H1 (cell line): ENCODE data around the gene SCAPER. TPM values are rescaled to one million over a fixed set of nuclear protein-coding genes. Genes with fewer than 3 reads are reported as not detected.

ENCODE experiments used
- CTCF ChIA-PET: fragments of 300-600 bp; sonication (Branson Sonifier 250); formaldehyde crosslinking; loops from one replicate; lab custom pipeline; 2021; ENCODE audit not compliant: partially characterized antibody; lab: Charles Lee
- POLR2A ChIA-PET: fragments of 300-600 bp; sonication (Branson Sonifier 250); formaldehyde crosslinking; loops from one replicate; lab custom pipeline; 2021; ENCODE audit warnings: inconsistent platforms; ENCODE audit not compliant: partially characterized antibody; lab: Charles Lee
- DNase-seq, 2 experiments: peaks; one replicate each; pipeline versions ENCODE4 v3.0.0 to v3.0.0-alpha.2; 2010 to 2022; ENCODE audit warnings: low spot score in 2 of 2, low read depth in 1 of 2, mixed read lengths in 1 of 2
- FAIRE-seq: peaks from 2 replicates; lab custom pipeline; 2011; peaks lifted over from hg19 to GRCh38; lab: Jason Lieb, UNC
- H2AFZ ChIP-seq: 2 replicates; pipeline ENCODE4 v1.8.1; 2012; ENCODE audit warnings: low read length, inconsistent platforms
- H2AK5ac ChIP-seq: 2 replicates; pipeline ENCODE4 v1.6.1; 2013; ENCODE audit warnings: low read depth, low read length
- H2BK120ac ChIP-seq: replicated peaks from 2 replicates; pipeline ENCODE3; 2013; ENCODE audit warnings: low read depth, low read length, inconsistent platforms
- H2BK12ac ChIP-seq: 2 replicates; pipeline ENCODE4 v1.6.1; 2013; ENCODE audit warnings: low read depth, low read length
- H2BK15ac ChIP-seq: 2 replicates; pipeline ENCODE4 v1.6.1; 2013; ENCODE audit warnings: low read length
- H2BK20ac ChIP-seq: 2 replicates; pipeline ENCODE4 v1.6.1; 2013; ENCODE audit warnings: low read length
- H2BK5ac ChIP-seq: 2 replicates; pipeline ENCODE4 v1.6.1; 2013; ENCODE audit warnings: low read depth, low read length
- H3K14ac ChIP-seq: 2 replicates; pipeline ENCODE4 v1.6.1; 2013; ENCODE audit warnings: inconsistent platforms; ENCODE audit not compliant: insufficient read length
- H3K18ac ChIP-seq: 2 replicates; pipeline ENCODE4 v1.6.1; 2013; ENCODE audit warnings: low read length; ENCODE audit errors: extremely low read depth
- H3K23ac ChIP-seq: 2 replicates; pipeline ENCODE4 v1.6.1; 2013; ENCODE audit warnings: inconsistent platforms; ENCODE audit not compliant: insufficient read length
- H3K23me2 ChIP-seq: 2 replicates; pipeline ENCODE4 v1.6.1; 2013; ENCODE audit warnings: low read depth, low read length
- H3K27ac ChIP-seq: 2 replicates; pipeline ENCODE4 v1.6.1; 2011; ENCODE audit warnings: low read depth, low read length, inconsistent platforms
- H3K27me3 ChIP-seq, 4 experiments: replicated peaks in 1 of 4; 1 replicate in 1 of 4; 2 replicates in 3 of 4; pipeline versions ENCODE4 v1.6.1 to v1.8.1; 2011 to 2013; ENCODE audit warnings: low read length in 3 of 4, mild to moderate bottlenecking in 3 of 4, inconsistent platforms in 2 of 4, mixed read lengths in 2 of 4, moderate library complexity in 1 of 4; ENCODE audit not compliant: control insufficient read depth in 3 of 4, insufficient read depth in 3 of 4; ENCODE audit errors: extremely low read depth in 1 of 4
- H3K36me3 ChIP-seq, 4 experiments: 2 replicates each; pipeline versions ENCODE4 v1.6.1 to v1.8.1; 2011 to 2013; ENCODE audit warnings: mild to moderate bottlenecking in 4 of 4, low read length in 3 of 4, moderate library complexity in 2 of 4, control low read depth in 1 of 4, inconsistent platforms in 1 of 4; ENCODE audit not compliant: insufficient read depth in 4 of 4, control insufficient read depth in 2 of 4
- H3K4ac ChIP-seq: replicated peaks from 2 replicates; pipeline ENCODE3; 2013; ENCODE audit warnings: low read length, low read depth, mixed read lengths, inconsistent platforms; ENCODE audit not compliant: insufficient read length
- H3K4me1 ChIP-seq, 4 experiments: replicated peaks in 1 of 4; 1 replicate in 1 of 4; 2 replicates in 3 of 4; pipeline versions ENCODE4 v1.6.1 to v1.8.1; 2011 to 2013; ENCODE audit warnings: low read length in 3 of 4, inconsistent platforms in 2 of 4, mixed read lengths in 1 of 4; ENCODE audit not compliant: insufficient read depth in 4 of 4, control insufficient read depth in 3 of 4
- H3K4me2 ChIP-seq, 2 experiments: 2 replicates each; pipeline versions ENCODE4 v1.6.1 to v1.8.1; 2011 to 2013; ENCODE audit warnings: low read depth in 2 of 2, low read length in 2 of 2, control low read depth in 1 of 2, inconsistent platforms in 1 of 2, mild to moderate bottlenecking in 1 of 2; ENCODE audit not compliant: insufficient read depth in 1 of 2
- H3K4me3 ChIP-seq, 4 experiments: fragments of 200-600, 300-600 bp in 1 of 4; sonication (generic), shearing (Covaris generic), sonication (Bioruptor Twin) in 1 of 4; 2 replicates each; pipeline versions ENCODE4 v1.5.1 to v1.8.1; 2011 to 2016; ENCODE audit warnings: low read length in 4 of 4, low read depth in 3 of 4, control low read depth in 2 of 4, inconsistent platforms in 2 of 4, mild to moderate bottlenecking in 2 of 4, mixed read lengths in 1 of 4, moderate library complexity in 1 of 4; ENCODE audit not compliant: insufficient read depth in 2 of 4; ENCODE audit errors: extremely low read depth in 1 of 4
- H3K56ac ChIP-seq: replicated peaks from 2 replicates; pipeline ENCODE3; 2013; ENCODE audit warnings: low read depth, mild to moderate bottlenecking, mixed read lengths, low read length, inconsistent platforms; ENCODE audit not compliant: insufficient read length
- H3K79me1 ChIP-seq: 2 replicates; pipeline ENCODE4 v1.6.1; 2013; ENCODE audit warnings: low read depth, low read length, control low read depth
- H3K79me2 ChIP-seq, 2 experiments: 2 replicates each; pipeline versions ENCODE4 v1.6.1 to v1.8.1; 2012 to 2013; ENCODE audit warnings: low read length in 2 of 2, mild to moderate bottlenecking in 2 of 2, inconsistent platforms in 1 of 2; ENCODE audit not compliant: insufficient read depth in 2 of 2, control insufficient read depth in 1 of 2
- H3K9ac ChIP-seq, 4 experiments: replicated peaks in 1 of 4; 1 replicate in 1 of 4; 2 replicates in 3 of 4; pipeline versions ENCODE4 v1.6.1 to v1.8.1; 2011 to 2013; ENCODE audit warnings: low read depth in 3 of 4, low read length in 3 of 4, control low read depth in 2 of 4, mild to moderate bottlenecking in 2 of 4, moderate library complexity in 2 of 4, inconsistent platforms in 1 of 4; ENCODE audit errors: extremely low read depth in 1 of 4
- H3K9me3 ChIP-seq, 2 experiments: 2 replicates each; pipeline versions ENCODE4 v1.6.1 to v1.8.1; 2012 to 2013; ENCODE audit warnings: mild to moderate bottlenecking in 2 of 2, moderate library complexity in 2 of 2, control low read depth in 1 of 2, inconsistent platforms in 1 of 2, low read depth in 1 of 2, low read length in 1 of 2, mixed read lengths in 1 of 2; ENCODE audit not compliant: insufficient read depth in 2 of 2
- H4K20me1 ChIP-seq, 2 experiments: replicated peaks in 1 of 2; 2 replicates each; pipeline versions ENCODE3 to v1.8.1; 2011 to 2013; ENCODE audit warnings: inconsistent platforms in 2 of 2, low read length in 2 of 2, mild to moderate bottlenecking in 1 of 2; ENCODE audit not compliant: insufficient read depth in 2 of 2, control insufficient read depth in 1 of 2
- H4K5ac ChIP-seq: 2 replicates; pipeline ENCODE4 v1.6.1; 2013; ENCODE audit warnings: low read length, low read depth, mixed read lengths, inconsistent platforms; ENCODE audit not compliant: insufficient read length
- H4K8ac ChIP-seq: 2 replicates; pipeline ENCODE4 v1.8.0; 2013; ENCODE audit warnings: mild to moderate bottlenecking, moderate library complexity, low read length, inconsistent platforms; ENCODE audit not compliant: insufficient read depth; ENCODE audit errors: extremely low read depth
- H4K91ac ChIP-seq: replicated peaks from 2 replicates; pipeline ENCODE3; 2013; ENCODE audit warnings: low read length, mixed read lengths, inconsistent platforms; ENCODE audit not compliant: insufficient read length
- BRCA1 ChIP-seq: IDR thresholded peaks from 2 replicates; pipeline ENCODE4 v1.6.1; 2012; ENCODE audit warnings: low read depth, low read length, improper control_type of control experiment
- CBX5 ChIP-seq: fragments of 300-800, 300-1000 bp; sonication (generic); IDR thresholded peaks from 2 replicates; pipeline ENCODE4 v1.7.1; 2016; ENCODE audit warnings: antibody characterized with exemption, low read length, low read depth
- CBX8 ChIP-seq: fragments of 300-800, 300-1000 bp; sonication (generic); IDR thresholded peaks from 2 replicates; pipeline ENCODE4 v1.7.1; 2016; ENCODE audit warnings: low read depth, low read length, borderline replicate concordance
- CHD2 ChIP-seq: IDR thresholded peaks from 2 replicates; pipeline ENCODE4 v1.6.1; 2012; ENCODE audit warnings: low read length, improper control_type of control experiment
- KDM4A ChIP-seq: IDR thresholded peaks from one replicate; pipeline ENCODE4 v1.7.1; 2012; ENCODE audit warnings: low read depth, mild to moderate bottlenecking, moderate library complexity, low read length, inconsistent platforms; ENCODE audit not compliant: severe bottlenecking
- POU5F1 ChIP-seq: IDR thresholded peaks from 2 replicates; pipeline ENCODE4 v1.6.1; 2011; ENCODE audit warnings: low read depth, mild to moderate bottlenecking, low read length, moderate library complexity
- RBBP5 ChIP-seq: IDR thresholded peaks from 2 replicates; pipeline ENCODE4 v1.7.1; 2012; ENCODE audit warnings: low read depth, mild to moderate bottlenecking, inconsistent platforms, low read length, moderate library complexity, borderline replicate concordance
- RFX5 ChIP-seq: IDR thresholded peaks from 2 replicates; pipeline ENCODE4 v1.6.1; 2011; ENCODE audit warnings: low read depth, low read length, improper control_type of control experiment, borderline replicate concordance
- SIX5 ChIP-seq: IDR thresholded peaks from 2 replicates; pipeline ENCODE4 v1.6.1; 2011; ENCODE audit warnings: mild to moderate bottlenecking, low read depth, low read length
- SP1 ChIP-seq: IDR thresholded peaks from 2 replicates; pipeline ENCODE4 v1.6.1; 2011; ENCODE audit warnings: low read depth, low read length
- SRF ChIP-seq: IDR thresholded peaks from 2 replicates; pipeline ENCODE4 v1.6.1; 2011; ENCODE audit warnings: mild to moderate bottlenecking, low read depth, low read length, moderate library complexity
- SUZ12 ChIP-seq: fragments of 200-600 bp; sonication (generic); IDR thresholded peaks from 2 replicates; pipeline ENCODE4 v1.6.1; 2012; ENCODE audit warnings: mild to moderate bottlenecking, inconsistent platforms, low read length, moderate library complexity, mixed read lengths
- TEAD4 ChIP-seq: IDR thresholded peaks from 2 replicates; pipeline ENCODE4 v1.6.1; 2012; ENCODE audit warnings: low read depth, low read length, inconsistent platforms, mixed read lengths
- USF2 ChIP-seq: IDR thresholded peaks from 2 replicates; pipeline ENCODE4 v1.6.1; 2011; ENCODE audit warnings: low read length, improper control_type of control experiment
- WGBS, 2 experiments: shearing (Covaris generic) in 1 of 2; methylation state at CpG; one replicate each; pipeline versions ENCODE4 v1.1.6 to v1.1.7; 2013 to 2015; ENCODE audit warnings: low lambda C conversion rate in 2 of 2, mixed read lengths in 2 of 2, inconsistent platforms in 1 of 2, low coverage in 1 of 2, missing lambda C conversion rate in 1 of 2; ENCODE audit not compliant: insufficient replicate concordance in 2 of 2, insufficient coverage in 1 of 2, insufficient read length in 1 of 2; ENCODE audit errors: extremely low coverage in 1 of 2, missing lambda C conversion rate in 1 of 2; 5-methylcytosine and 5-hydroxymethylcytosine counted together
- polyA plus RNA-seq, 7 experiments: library from polyadenylated mRNA; depleted of rRNA in 3 of 7; stranded (reverse) in 5 of 7; unstranded in 2 of 7; fragments of >200 nt in 5 of 7; fragments of 200-250 nt in 2 of 7; gene quantifications; 1 replicate in 5 of 7; 2 replicates in 1 of 7; 4 replicates in 1 of 7; pipeline versions ENCODE4 v1.2.1 to v1.2.3, GENCODE V29; 2011 to 2013; ENCODE audit warnings: missing spikeins in 2 of 7, mixed read lengths in 2 of 7
- total RNA-seq: library from RNA; stranded (reverse); fragmentation: NEBNext Ultra II Directional; extraction: Animal tissue kit (Norgen Biotek cat#: 25700); gene quantifications from 2 replicates; pipeline ENCODE4 v1.2.1, GENCODE V29; 2021

SCAPER gene
- total and polyA plus RNA-seq, 2 of the 8 experiments (the other 6 are each of a cell fraction or from before 2014, with no cell fraction given) = 1.6 to 6.8 TPM

- Histone ChIP-seq H4K5ac (no peak overlapping the region), H3K36me3 (no peaks in the 10 kb centered on the region), H3K79me1 (no peaks in the 10 kb centered on the region), H4K8ac (no peak overlapping the region), H3K9ac (no peak overlapping the region), H3K4me2 (no peak overlapping the region), H3K23me2 (no peaks in the 10 kb centered on the region), H3K18ac (no peak overlapping the region), H2AFZ (no peak overlapping the region), H4K91ac (no peak overlapping the region), H4K20me1 (no peaks in the 10 kb centered on the region), H2BK20ac (no peak overlapping the region), H3K27me3 (no peaks in the 10 kb centered on the region), H3K9me3 (no peaks in the 10 kb centered on the region), H2AK5ac (no peak overlapping the region), H3K4me1 (peaks cover 3 to 7% (median 5%) of the 10 kb centered on the region in 4 experiments; a peak in 4 of 7 replicates), H3K4ac (no peak overlapping the region), H3K14ac (no peak overlapping the region), H3K56ac (no peak overlapping the region), H2BK5ac (no peak overlapping the region), H2BK15ac (no peak overlapping the region), H3K79me2 (no peaks in the 10 kb centered on the region), H3K23ac (no peak overlapping the region), H2BK12ac (no peak overlapping the region), H3K27ac (no peak overlapping the region), H2BK120ac (no peak overlapping the region), H3K4me3 (no peak overlapping the region)
- 78% methylated on average over 3 of the region's 3 CpGs; no CpG with 5 or more reads in 1 of the 2 experiments for WGBS, 2 experiments
- CTCF ChIA-PET = no interaction called here
- no peak for FAIRE-seq
- POLR2A ChIA-PET = no interaction called here
- TF ChIP-seq RBBP5 (no peak), SIX5 (no peak), POU5F1 (no peak), SRF (no peak), SP1 (no peak), CBX5 (no peak), BRCA1 (no peak), RFX5 (no peak), TEAD4 (no peak), SUZ12 (no peak), CBX8 (no peak), CHD2 (no peak), USF2 (no peak), KDM4A (no peak)
- no peak for DNase-seq
These were observed 464.7 kb downstream of the SCAPER start for GRCh38 chr15:76440441-76440840.
